ENCODE results near the gene MATN4. TPM values are rescaled to one million over a fixed set of nuclear protein-coding genes. Genes with fewer than 3 reads are reported as not detected.

MATN4 gene
- total and polyA plus RNA-seq, 2 of the 13 experiments (the other 11 are each of a cell fraction or from before 2014, with no cell fraction given) = not detected

GRCh38 chr20:45338121-45339030 is 30.3 kb upstream of the MATN4 start (continued):
- TF ChIP-seq, protein P1, sequence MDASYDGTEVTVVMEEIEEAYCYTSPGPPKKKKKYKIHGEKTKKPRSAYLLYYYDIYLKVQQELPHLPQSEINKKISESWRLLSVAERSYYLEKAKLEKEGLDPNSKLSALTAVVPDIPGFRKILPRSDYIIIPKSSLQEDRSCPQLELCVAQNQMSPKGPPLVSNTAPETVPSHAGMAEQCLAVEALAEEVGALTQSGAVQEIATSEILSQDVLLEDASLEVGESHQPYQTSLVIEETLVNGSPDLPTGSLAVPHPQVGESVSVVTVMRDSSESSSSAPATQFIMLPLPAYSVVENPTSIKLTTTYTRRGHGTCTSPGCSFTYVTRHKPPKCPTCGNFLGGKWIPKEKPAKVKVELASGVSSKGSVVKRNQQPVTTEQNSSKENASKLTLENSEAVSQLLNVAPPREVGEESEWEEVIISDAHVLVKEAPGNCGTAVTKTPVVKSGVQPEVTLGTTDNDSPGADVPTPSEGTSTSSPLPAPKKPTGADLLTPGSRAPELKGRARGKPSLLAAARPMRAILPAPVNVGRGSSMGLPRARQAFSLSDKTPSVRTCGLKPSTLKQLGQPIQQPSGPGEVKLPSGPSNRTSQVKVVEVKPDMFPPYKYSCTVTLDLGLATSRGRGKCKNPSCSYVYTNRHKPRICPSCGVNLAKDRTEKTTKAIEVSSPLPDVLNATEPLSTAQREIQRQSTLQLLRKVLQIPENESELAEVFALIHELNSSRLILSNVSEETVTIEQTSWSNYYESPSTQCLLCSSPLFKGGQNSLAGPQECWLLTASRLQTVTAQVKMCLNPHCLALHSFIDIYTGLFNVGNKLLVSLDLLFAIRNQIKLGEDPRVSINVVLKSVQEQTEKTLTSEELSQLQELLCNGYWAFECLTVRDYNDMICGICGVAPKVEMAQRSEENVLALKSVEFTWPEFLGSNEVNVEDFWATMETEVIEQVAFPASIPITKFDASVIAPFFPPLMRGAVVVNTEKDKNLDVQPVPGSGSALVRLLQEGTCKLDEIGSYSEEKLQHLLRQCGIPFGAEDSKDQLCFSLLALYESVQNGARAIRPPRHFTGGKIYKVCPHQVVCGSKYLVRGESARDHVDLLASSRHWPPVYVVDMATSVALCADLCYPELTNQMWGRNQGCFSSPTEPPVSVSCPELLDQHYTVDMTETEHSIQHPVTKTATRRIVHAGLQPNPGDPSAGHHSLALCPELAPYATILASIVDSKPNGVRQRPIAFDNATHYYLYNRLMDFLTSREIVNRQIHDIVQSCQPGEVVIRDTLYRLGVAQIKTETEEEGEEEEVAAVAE (CRISPR knock-in tag; IDR thresholded peaks at IDR 0.05; ENCODE audit: borderline replicate concordance) = 0 out of 2 replicates have a peak, but pooled peaks have one; percentile 16
- TF ChIP-seq SIX4 (CRISPR knock-in tag; IDR thresholded peaks at IDR 0.05) (no peak), MYC (CRISPR knock-in tag; IDR thresholded peaks at IDR 0.05; ENCODE audit: borderline replicate concordance) (peak; percentile 38; the same call in 1 of the 2 replicates), ZNF567 (CRISPR knock-in tag; IDR thresholded peaks at IDR 0.05; ENCODE audit: borderline replicate concordance) (0 out of 2 replicates have a peak, but pooled peaks have one; percentile 9), ZSCAN31 (CRISPR knock-in tag; IDR thresholded peaks at IDR 0.05; ENCODE audit: low read depth) (0 out of 2 replicates have a peak, but pooled peaks have one; percentile 25), ZBTB34 (CRISPR knock-in tag; IDR thresholded peaks at IDR 0.05) (0 out of 2 replicates have a peak, but pooled peaks have one; percentile 17), ZNF326 (CRISPR knock-in tag; IDR thresholded peaks at IDR 0.05; ENCODE audit: borderline replicate concordance) (no peak), RFXAP (CRISPR knock-in tag; IDR thresholded peaks at IDR 0.05; ENCODE audit: borderline replicate concordance) (peak; percentile 33; the same call in 1 of the 2 replicates), FOSL1 (CRISPR knock-in tag; IDR thresholded peaks at IDR 0.05; ENCODE audit: borderline replicate concordance) (peak; percentile 21; the same call in 1 of the 2 replicates), AHR (CRISPR knock-in tag; IDR thresholded peaks at IDR 0.05) (peak; percentile 24; the same call in 1 of the 2 replicates), ZNF292 (CRISPR knock-in tag; IDR thresholded peaks at IDR 0.05; ENCODE audit: borderline replicate concordance, low read depth) (no peak), ZNF513 (CRISPR knock-in tag; conservative IDR thresholded peaks at IDR 0.05) (0 out of 2 replicates have a peak, but pooled peaks have one; percentile 68), MED13 (CRISPR knock-in tag; IDR thresholded peaks at IDR 0.05) (no peak), KAT8 (CRISPR knock-in tag; IDR thresholded peaks at IDR 0.05) (peak; percentile 34; the same call in 1 of the 2 replicates), THAP11 (CRISPR knock-in tag; IDR thresholded peaks at IDR 0.05) (peak; percentile 52; the same call in 1 of the 2 replicates)
- TF ChIP-seq, protein P2, sequence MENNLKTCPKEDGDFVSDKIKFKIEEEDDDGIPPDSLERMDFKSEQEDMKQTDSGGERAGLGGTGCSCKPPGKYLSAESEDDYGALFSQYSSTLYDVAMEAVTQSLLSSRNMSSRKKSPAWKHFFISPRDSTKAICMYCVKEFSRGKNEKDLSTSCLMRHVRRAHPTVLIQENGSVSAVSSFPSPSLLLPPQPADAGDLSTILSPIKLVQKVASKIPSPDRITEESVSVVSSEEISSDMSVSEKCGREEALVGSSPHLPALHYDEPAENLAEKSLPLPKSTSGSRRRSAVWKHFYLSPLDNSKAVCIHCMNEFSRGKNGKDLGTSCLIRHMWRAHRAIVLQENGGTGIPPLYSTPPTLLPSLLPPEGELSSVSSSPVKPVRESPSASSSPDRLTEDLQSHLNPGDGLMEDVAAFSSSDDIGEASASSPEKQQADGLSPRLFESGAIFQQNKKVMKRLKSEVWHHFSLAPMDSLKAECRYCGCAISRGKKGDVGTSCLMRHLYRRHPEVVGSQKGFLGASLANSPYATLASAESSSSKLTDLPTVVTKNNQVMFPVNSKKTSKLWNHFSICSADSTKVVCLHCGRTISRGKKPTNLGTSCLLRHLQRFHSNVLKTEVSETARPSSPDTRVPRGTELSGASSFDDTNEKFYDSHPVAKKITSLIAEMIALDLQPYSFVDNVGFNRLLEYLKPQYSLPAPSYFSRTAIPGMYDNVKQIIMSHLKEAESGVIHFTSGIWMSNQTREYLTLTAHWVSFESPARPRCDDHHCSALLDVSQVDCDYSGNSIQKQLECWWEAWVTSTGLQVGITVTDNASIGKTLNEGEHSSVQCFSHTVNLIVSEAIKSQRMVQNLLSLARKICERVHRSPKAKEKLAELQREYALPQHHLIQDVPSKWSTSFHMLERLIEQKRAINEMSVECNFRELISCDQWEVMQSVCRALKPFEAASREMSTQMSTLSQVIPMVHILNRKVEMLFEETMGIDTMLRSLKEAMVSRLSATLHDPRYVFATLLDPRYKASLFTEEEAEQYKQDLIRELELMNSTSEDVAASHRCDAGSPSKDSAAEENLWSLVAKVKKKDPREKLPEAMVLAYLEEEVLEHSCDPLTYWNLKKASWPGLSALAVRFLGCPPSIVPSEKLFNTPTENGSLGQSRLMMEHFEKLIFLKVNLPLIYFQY (CRISPR knock-in tag; IDR thresholded peaks at IDR 0.05; ENCODE audit: borderline replicate concordance) = peak; percentile 67
